GM23248 (cell line): ENCODE data around the gene ST3GAL5.

Experiments
- EZH2 ChIP-seq: fragments of 200-600 bp; sonication (generic); IDR thresholded peaks from 2 replicates; pipeline ENCODE4 v1.6.1; 2018; ENCODE audit warnings: antibody characterized with exemption, mild to moderate bottlenecking; ENCODE audit not compliant: insufficient read depth, poor library complexity, severe bottlenecking
- EZH2phosphoT487 ChIP-seq: fragments of 200-600 bp; sonication (generic); IDR thresholded peaks from 2 replicates; pipeline ENCODE4 v1.6.1; 2018; ENCODE audit warnings: antibody characterized with exemption, moderate library complexity, mild to moderate bottlenecking, low read depth; ENCODE audit not compliant: insufficient read depth

- no peak for TF ChIP-seq EZH2
- TF ChIP-seq EZH2phosphoT487: no peak
Observed at GRCh38 chr2:85866165-85866659, 22.6 kb downstream of the ST3GAL5 start.
